ENCODE measurements around the gene CLEC2L.

DNA sequence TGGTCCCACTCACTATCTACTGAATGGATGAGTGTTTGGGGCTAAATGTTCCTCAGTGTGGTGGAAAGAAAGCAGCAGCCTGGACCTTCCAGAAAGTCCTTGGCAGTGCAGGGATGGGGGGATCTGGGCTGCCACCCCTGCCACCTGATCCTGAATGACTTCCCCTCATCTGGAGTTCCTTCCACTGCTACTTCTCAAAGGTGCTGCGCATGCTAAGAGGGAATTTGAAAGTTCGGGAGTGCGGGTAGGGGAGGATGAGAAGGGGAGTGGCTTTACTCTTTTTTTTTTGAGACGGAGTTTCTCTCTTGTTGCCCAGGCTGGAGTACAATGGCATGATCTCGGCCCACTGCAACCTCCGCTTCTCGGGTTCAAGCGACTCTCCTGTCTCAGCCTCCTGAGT lies 41.4 kb upstream of the CLEC2L start:
- TF ChIP-seq, protein P1, sequence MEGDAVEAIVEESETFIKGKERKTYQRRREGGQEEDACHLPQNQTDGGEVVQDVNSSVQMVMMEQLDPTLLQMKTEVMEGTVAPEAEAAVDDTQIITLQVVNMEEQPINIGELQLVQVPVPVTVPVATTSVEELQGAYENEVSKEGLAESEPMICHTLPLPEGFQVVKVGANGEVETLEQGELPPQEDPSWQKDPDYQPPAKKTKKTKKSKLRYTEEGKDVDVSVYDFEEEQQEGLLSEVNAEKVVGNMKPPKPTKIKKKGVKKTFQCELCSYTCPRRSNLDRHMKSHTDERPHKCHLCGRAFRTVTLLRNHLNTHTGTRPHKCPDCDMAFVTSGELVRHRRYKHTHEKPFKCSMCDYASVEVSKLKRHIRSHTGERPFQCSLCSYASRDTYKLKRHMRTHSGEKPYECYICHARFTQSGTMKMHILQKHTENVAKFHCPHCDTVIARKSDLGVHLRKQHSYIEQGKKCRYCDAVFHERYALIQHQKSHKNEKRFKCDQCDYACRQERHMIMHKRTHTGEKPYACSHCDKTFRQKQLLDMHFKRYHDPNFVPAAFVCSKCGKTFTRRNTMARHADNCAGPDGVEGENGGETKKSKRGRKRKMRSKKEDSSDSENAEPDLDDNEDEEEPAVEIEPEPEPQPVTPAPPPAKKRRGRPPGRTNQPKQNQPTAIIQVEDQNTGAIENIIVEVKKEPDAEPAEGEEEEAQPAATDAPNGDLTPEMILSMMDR (IDR thresholded peaks at IDR 0.05) = no peak
- no peak for TF ChIP-seq POLR2A (IDR thresholded peaks at IDR 0.05)
- no peak for TF ChIP-seq EP300 (IDR thresholded peaks at IDR 0.05)
